Measurements from ENCODE around the gene C1QL1. TPM values are rescaled to one million over a fixed set of nuclear protein-coding genes. Genes with fewer than 3 reads are reported as not detected.
A peak's percentile ranks its signal among the peaks of the same experiment; 100 is the strongest.

C1QL1 gene
- total and polyA plus RNA-seq, 9 of the 15 experiments (the other 6 are each of a cell fraction or from before 2014, with no cell fraction given), result 0.07 to 0.12 (median 0.09) TPM; not detected in 6

DNA sequence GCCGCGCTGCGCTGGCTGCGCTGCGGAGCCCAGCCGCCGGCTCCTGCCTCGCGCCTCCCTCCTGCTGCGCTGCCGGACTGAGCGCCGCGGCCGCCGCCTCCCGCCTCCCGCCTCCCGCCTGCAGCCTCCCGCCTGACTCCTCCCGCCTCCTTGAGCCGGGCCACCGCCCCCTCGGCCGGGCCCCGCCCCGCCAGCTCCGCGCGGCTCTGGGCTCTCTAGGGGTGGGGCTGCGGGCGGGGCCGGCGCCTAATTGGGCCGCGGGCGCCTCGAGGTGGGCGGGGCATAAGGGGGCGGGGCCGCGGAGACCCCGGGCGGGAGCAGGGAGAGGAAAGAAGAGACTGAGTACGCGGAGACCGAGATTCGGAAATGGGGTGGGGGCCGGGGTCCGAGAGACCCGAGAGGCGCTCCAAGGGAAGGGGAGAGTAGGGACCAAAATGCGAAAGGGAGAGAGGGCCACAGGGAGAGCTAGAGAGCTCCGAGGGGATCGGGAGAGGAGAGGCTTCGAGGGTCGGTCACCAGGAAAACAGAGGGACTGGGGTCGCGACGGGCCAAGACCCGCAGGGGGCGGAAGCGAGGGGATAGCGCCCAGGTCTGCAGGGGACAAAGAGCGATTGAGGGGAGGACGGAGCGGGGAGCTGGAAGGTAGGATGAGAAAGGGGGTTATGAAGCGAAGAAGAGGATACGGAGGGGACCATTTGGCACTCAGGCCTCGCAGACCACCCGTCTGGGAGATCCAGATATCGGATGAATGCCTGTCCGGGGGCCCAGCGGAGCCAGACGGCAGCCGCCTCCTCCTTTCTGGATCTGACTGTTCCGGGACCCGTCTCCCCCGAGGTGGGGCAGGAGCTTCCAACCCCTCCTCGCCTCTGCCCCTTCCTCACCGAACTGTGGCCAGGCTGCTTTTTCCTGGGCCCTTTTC is at the start of gene C1QL1 (continued):
- TF ChIP-seq, protein P1, sequence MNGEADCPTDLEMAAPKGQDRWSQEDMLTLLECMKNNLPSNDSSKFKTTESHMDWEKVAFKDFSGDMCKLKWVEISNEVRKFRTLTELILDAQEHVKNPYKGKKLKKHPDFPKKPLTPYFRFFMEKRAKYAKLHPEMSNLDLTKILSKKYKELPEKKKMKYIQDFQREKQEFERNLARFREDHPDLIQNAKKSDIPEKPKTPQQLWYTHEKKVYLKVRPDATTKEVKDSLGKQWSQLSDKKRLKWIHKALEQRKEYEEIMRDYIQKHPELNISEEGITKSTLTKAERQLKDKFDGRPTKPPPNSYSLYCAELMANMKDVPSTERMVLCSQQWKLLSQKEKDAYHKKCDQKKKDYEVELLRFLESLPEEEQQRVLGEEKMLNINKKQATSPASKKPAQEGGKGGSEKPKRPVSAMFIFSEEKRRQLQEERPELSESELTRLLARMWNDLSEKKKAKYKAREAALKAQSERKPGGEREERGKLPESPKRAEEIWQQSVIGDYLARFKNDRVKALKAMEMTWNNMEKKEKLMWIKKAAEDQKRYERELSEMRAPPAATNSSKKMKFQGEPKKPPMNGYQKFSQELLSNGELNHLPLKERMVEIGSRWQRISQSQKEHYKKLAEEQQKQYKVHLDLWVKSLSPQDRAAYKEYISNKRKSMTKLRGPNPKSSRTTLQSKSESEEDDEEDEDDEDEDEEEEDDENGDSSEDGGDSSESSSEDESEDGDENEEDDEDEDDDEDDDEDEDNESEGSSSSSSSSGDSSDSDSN (IDR thresholded peaks at IDR 0.05; ENCODE audit: borderline replicate concordance in 1 of 2, low read depth in 2 of 2, low read length in 2 of 2), result 0 out of 4 replicates have a peak, but pooled peaks of 1 of the 2 experiments have one; percentile 60
- TF ChIP-seq RB1 (IDR thresholded peaks at IDR 0.05; ENCODE audit: low read depth) (peak; percentile 87), SP1 (CRISPR knock-in tag; IDR thresholded peaks at IDR 0.05) (peak; percentile 58), KLF13 (tag; IDR thresholded peaks at IDR 0.05; ENCODE audit: borderline replicate concordance, low read depth) (peak; percentile 89), ZNF695 (CRISPR knock-in tag; IDR thresholded peaks at IDR 0.05) (no peak), JUN (IDR thresholded peaks at IDR 0.05; ENCODE audit: borderline replicate concordance, low read depth, low read length) (no peak), JUN (CRISPR knock-in tag; IDR thresholded peaks at IDR 0.05; ENCODE audit: borderline replicate concordance) (no peak), ELF4 (CRISPR knock-in tag; IDR thresholded peaks at IDR 0.05) (0 out of 2 replicates have a peak, but pooled peaks have one; percentile 19), ZKSCAN8 (CRISPR knock-in tag; IDR thresholded peaks at IDR 0.05) (no peak), CXXC5 (CRISPR knock-in tag; IDR thresholded peaks at IDR 0.05) (peak; percentile 76), POLR2AphosphoS5 (IDR thresholded peaks at IDR 0.05; ENCODE audit: control insufficient read depth, insufficient read depth, low read depth, low read length) (no peak), MAZ (CRISPR knock-in tag; conservative IDR thresholded peaks at IDR 0.05 in 1 of 2, IDR thresholded peaks at IDR 0.05 in 1 of 2) (peak; percentile 47 to 48; a peak in 2 of 4 replicates)
- TF ChIP-seq, protein P2, sequence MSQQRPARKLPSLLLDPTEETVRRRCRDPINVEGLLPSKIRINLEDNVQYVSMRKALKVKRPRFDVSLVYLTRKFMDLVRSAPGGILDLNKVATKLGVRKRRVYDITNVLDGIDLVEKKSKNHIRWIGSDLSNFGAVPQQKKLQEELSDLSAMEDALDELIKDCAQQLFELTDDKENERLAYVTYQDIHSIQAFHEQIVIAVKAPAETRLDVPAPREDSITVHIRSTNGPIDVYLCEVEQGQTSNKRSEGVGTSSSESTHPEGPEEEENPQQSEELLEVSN (IDR thresholded peaks at IDR 0.05; ENCODE audit: borderline replicate concordance in 1 of 2, extremely low read depth in 1 of 2, insufficient read depth in 1 of 2, insufficient read length in 1 of 2, low read depth in 1 of 2, low read length in 1 of 2, poor library complexity in 1 of 2, severe bottlenecking in 1 of 2), result peak; percentile 86 to 99
- TF ChIP-seq, protein P3, sequence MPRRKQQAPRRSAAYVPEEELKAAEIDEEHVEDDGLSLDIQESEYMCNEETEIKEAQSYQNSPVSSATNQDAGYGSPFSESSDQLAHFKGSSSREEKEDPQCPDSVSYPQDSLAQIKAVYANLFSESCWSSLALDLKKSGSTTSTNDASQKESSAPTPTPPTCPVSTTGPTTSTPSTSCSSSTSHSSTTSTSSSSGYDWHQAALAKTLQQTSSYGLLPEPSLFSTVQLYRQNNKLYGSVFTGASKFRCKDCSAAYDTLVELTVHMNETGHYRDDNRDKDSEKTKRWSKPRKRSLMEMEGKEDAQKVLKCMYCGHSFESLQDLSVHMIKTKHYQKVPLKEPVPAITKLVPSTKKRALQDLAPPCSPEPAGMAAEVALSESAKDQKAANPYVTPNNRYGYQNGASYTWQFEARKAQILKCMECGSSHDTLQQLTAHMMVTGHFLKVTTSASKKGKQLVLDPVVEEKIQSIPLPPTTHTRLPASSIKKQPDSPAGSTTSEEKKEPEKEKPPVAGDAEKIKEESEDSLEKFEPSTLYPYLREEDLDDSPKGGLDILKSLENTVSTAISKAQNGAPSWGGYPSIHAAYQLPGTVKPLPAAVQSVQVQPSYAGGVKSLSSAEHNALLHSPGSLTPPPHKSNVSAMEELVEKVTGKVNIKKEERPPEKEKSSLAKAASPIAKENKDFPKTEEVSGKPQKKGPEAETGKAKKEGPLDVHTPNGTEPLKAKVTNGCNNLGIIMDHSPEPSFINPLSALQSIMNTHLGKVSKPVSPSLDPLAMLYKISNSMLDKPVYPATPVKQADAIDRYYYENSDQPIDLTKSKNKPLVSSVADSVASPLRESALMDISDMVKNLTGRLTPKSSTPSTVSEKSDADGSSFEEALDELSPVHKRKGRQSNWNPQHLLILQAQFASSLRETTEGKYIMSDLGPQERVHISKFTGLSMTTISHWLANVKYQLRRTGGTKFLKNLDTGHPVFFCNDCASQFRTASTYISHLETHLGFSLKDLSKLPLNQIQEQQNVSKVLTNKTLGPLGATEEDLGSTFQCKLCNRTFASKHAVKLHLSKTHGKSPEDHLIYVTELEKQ (CRISPR knock-in tag; IDR thresholded peaks at IDR 0.05), result no peak

Data from K562 (cell line).